Smooth muscle cell (in vitro differentiated cells): Measurements from ENCODE around the gene FGD2. TPM values are rescaled to one million over a fixed set of nuclear protein-coding genes. Genes with fewer than 3 reads are reported as not detected.
A peak's percentile ranks its signal among the peaks of the same experiment; 100 is the strongest.

Source experiments
- DNase-seq: peaks from one replicate; lab custom pipeline; 2025; ENCODE audit not compliant: unreplicated experiment; lab: John Stamatoyannopoulos, UW
- H2AFZ ChIP-seq: fragments of 200-600 bp; sonication (generic); 2 replicates; pipeline ENCODE4 v1.6.0; 2016; ENCODE audit warnings: antibody characterized with exemption, low read depth, mild to moderate bottlenecking
- H3F3A ChIP-seq: fragments of 200-600 bp; sonication (generic); 2 replicates; pipeline ENCODE4 v1.6.0; 2017; ENCODE audit warnings: antibody characterized with exemption, low read depth
- H3K27ac ChIP-seq: fragments of 200-600 bp; sonication (generic); 2 replicates; pipeline ENCODE4 v1.5.1; 2016; ENCODE audit warnings: low read depth, mild to moderate bottlenecking
- H3K27me3 ChIP-seq: fragments of 200-600 bp; sonication (generic); 2 replicates; pipeline ENCODE4 v1.6.1; 2016; ENCODE audit warnings: low read depth, mild to moderate bottlenecking
- H3K36me3 ChIP-seq: fragments of 200-600 bp; sonication (generic); 2 replicates; pipeline ENCODE4 v1.5.1; 2016; ENCODE audit warnings: low read depth
- H3K4me1 ChIP-seq: fragments of 200-600 bp; sonication (generic); 2 replicates; pipeline ENCODE4 v1.5.1; 2016; ENCODE audit warnings: low read depth
- H3K4me2 ChIP-seq: fragments of 200-600 bp; sonication (generic); 2 replicates; pipeline ENCODE4 v1.6.0; 2016; ENCODE audit warnings: mild to moderate bottlenecking
- H3K4me3 ChIP-seq: fragments of 200-600 bp; sonication (generic); 2 replicates; pipeline ENCODE4 v1.5.1; 2016; ENCODE audit warnings: mild to moderate bottlenecking
- H3K79me2 ChIP-seq: fragments of 200-600 bp; sonication (generic); 2 replicates; pipeline ENCODE4 v1.6.0; 2016; ENCODE audit warnings: low read depth, mild to moderate bottlenecking
- H3K9ac ChIP-seq: fragments of 200-600 bp; sonication (generic); 2 replicates; pipeline ENCODE4 v1.6.0; 2016; ENCODE audit warnings: low read depth
- H3K9me3 ChIP-seq: fragments of 200-600 bp; sonication (generic); replicated peaks from 2 replicates; pipeline ENCODE4 v1.5.1; 2016; ENCODE audit warnings: low read depth
- H4K20me1 ChIP-seq: fragments of 200-600 bp; sonication (generic); 2 replicates; pipeline ENCODE4 v1.6.0; 2016; ENCODE audit warnings: low read depth
- WGBS: methylation state at CpG from one replicate; pipeline ENCODE4 v1.1.7; 2016; ENCODE audit warnings: low lambda C conversion rate; 5-methylcytosine and 5-hydroxymethylcytosine counted together
- polyA plus RNA-seq: library from polyadenylated mRNA; unstranded; fragments of >200 nt; fragmentation: Nextera tagmentation; extraction: Ambion mirVana; gene quantifications from 2 replicates; pipeline ENCODE4 v1.2.1, GENCODE V29; 2016
- total RNA-seq: library from RNA; depleted of rRNA; stranded (reverse); fragments of >200 nt; gene quantifications from 2 replicates; pipeline ENCODE4 v1.2.3, GENCODE V29; 2014
- TF ChIP-seq, protein P1 (sequence below): fragments of 200-600 bp; sonication (generic); IDR thresholded peaks from 2 replicates; pipeline ENCODE4 v1.5.1; 2017; ENCODE audit warnings: borderline replicate concordance, mild to moderate bottlenecking, antibody characterized with exemption; ENCODE audit not compliant: insufficient read depth, poor library complexity, severe bottlenecking

Gene FGD2
- total and polyA plus RNA-seq, 2 experiments from 2014 or later, result not detected

DNA sequence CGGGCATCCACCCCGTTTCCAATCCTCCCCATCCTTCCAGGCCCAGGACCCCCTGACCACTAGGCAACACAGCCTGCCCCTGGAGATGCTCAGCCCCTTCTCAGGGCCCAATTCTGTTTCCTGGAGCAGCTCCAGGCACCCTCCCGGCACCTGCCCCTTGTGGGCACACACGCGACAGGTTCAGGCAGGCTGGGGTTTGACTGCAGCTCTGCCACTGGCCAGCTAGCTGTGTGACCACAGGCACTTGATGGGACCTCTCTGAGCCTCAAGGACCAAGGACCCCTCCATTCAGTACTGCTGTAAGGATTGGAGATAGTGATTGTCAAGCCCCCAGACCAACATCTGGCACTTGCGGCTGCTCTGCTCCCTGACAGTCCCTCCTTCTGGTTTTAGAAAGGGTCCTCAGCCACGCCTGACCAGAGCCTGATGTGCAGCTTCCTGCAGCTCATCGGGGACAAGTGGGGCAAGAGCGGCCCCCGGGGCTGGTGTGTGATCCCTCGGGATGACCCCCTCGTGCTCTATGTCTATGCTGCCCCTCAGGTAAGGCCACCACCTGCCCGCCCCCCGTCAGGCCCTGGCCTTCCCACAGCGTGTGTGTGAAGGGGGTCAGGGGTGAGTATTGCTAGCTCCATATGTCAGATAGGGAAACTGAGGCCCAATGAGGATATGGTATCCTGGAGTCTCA lies 21.7 kb downstream of the FGD2 start:
- H3K27ac ChIP-seq, result no peak overlapping the region
- WGBS, result 93% methylated on average over 15 of the region's 15 CpGs
- no peaks in the 10 kb centered on the region for H3K36me3 ChIP-seq
- no peaks in the 10 kb centered on the region for H3K9me3 ChIP-seq
- H2AFZ ChIP-seq, result no peak overlapping the region
- no peaks in the 10 kb centered on the region for H3K4me1 ChIP-seq
- H3K4me3 ChIP-seq, result no peak overlapping the region
- DNase-seq, result no peak
- no peaks in the 10 kb centered on the region for H3K79me2 ChIP-seq
- no peak overlapping the region for H3K4me2 ChIP-seq
- no peak overlapping the region for H3K9ac ChIP-seq
- H3K27me3 ChIP-seq, result no peaks in the 10 kb centered on the region
- no peaks in the 10 kb centered on the region for H4K20me1 ChIP-seq
- H3F3A ChIP-seq, result no peaks in the 10 kb centered on the region
- TF ChIP-seq, protein P1, sequence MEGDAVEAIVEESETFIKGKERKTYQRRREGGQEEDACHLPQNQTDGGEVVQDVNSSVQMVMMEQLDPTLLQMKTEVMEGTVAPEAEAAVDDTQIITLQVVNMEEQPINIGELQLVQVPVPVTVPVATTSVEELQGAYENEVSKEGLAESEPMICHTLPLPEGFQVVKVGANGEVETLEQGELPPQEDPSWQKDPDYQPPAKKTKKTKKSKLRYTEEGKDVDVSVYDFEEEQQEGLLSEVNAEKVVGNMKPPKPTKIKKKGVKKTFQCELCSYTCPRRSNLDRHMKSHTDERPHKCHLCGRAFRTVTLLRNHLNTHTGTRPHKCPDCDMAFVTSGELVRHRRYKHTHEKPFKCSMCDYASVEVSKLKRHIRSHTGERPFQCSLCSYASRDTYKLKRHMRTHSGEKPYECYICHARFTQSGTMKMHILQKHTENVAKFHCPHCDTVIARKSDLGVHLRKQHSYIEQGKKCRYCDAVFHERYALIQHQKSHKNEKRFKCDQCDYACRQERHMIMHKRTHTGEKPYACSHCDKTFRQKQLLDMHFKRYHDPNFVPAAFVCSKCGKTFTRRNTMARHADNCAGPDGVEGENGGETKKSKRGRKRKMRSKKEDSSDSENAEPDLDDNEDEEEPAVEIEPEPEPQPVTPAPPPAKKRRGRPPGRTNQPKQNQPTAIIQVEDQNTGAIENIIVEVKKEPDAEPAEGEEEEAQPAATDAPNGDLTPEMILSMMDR, result no peak

DNA sequence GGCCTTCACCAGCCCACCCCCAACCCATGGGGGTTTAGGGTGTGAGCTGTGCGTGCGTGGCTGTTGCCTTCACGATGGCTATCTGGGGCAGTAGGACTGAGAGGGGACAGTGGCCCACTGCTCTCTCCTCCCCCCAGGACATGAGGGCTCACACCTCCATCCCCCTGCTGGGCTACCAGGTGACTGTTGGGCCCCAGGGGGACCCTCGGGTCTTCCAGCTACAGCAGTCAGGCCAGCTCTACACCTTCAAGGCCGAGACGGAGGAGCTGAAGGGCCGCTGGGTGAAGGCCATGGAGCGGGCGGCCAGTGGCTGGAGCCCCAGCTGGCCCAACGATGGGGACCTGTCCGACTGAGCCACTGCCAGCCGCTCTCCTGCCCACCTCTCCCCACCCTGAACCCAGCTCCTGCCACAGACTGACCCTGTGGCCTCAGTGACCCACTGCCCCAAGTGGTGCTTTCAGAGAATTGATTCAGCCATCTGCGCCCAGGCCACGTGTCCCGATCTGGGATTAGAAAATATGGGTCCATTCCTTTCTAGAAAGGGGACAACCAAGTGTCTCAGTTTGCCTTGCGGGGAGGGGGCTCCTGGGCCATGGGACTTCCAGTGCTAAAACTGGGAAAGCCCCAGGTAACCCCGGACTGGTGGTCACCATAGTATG lies 22.5 kb downstream of the FGD2 start:
- no peaks in the 10 kb centered on the region for H3K4me1 ChIP-seq
- no peaks in the 10 kb centered on the region for H3K27me3 ChIP-seq
- no peaks in the 10 kb centered on the region for H3F3A ChIP-seq
- no peak overlapping the region for H3K4me3 ChIP-seq
- H3K27ac ChIP-seq, result no peak overlapping the region
- no peak overlapping the region for H3K9ac ChIP-seq
- H3K4me2 ChIP-seq, result no peak overlapping the region
- H3K36me3 ChIP-seq, result no peaks in the 10 kb centered on the region
- TF ChIP-seq, protein P1, result no peak
- H2AFZ ChIP-seq, result no peak overlapping the region
- H3K79me2 ChIP-seq, result no peaks in the 10 kb centered on the region
- no peak for DNase-seq
- H4K20me1 ChIP-seq, result no peaks in the 10 kb centered on the region
- no peaks in the 10 kb centered on the region for H3K9me3 ChIP-seq
- 94% methylated on average over 17 of the region's 17 CpGs for WGBS

DNA sequence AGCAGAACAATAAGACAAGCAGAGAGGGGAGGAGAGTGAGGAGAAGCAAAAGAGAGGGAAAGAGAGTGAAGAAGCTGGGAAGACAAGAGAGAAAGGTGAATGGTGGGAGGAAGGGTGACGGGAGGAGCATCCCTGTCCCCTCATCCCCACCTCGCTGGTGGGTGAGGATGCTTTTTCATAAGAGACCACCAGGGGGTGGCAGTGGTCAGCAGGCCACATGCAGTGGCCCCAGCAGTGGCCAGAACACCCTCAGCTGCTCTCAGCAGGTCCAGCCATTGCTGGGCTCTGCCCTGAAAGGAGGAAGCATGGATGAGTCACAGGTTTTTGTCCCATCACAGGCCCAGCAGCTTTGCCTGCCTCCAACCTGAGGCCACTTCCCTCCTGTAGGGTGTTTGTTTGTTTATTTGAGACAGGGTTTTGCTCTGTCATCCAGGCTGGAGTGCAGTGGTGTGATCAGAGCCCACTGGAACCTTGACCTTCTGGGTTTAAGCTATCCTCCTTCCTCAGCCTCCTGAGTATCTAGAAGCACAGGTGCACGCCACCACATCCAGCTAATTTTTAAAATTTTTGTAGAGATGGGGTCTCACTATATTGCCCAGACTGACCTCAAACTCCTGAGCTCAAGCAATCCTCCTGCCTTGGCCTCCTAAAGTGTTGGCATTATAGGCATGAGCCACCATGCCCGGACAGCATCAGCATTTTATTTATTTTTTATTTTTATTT lies 24.0 kb downstream of the FGD2 start:
- no peak for DNase-seq
- H3K4me2 ChIP-seq, result no peak overlapping the region
- H4K20me1 ChIP-seq, result no peaks in the 10 kb centered on the region
- H3K4me1 ChIP-seq, result no peaks in the 10 kb centered on the region
- H3K79me2 ChIP-seq, result no peaks in the 10 kb centered on the region
- no peak overlapping the region for H3K9ac ChIP-seq
- H3K27ac ChIP-seq, result no peak overlapping the region
- no peaks in the 10 kb centered on the region for H3K27me3 ChIP-seq
- 69% methylated on average over 4 of the region's 4 CpGs for WGBS
- no peaks in the 10 kb centered on the region for H3K36me3 ChIP-seq
- no peak overlapping the region for H3K4me3 ChIP-seq
- no peaks in the 10 kb centered on the region for H3K9me3 ChIP-seq
- H3F3A ChIP-seq, result no peaks in the 10 kb centered on the region
- H2AFZ ChIP-seq, result no peak overlapping the region
- TF ChIP-seq, protein P1, result peak; percentile 71
